ENCODE data around the gene CHRM2.

Gene CHRM2

GRCh38 chr7:137038706-137039105 lies 170.3 kb downstream of the CHRM2 start:
- TF ChIP-seq CTCF (IDR thresholded peaks at IDR 0.05; ENCODE audit: extremely low read depth, insufficient read depth, missing control alignments), result no peak
- in situ Hi-C loops (cut with MboI; ENCODE audit: low pct_unique_long_range_greater_than_20kb, low sequenced_read_pairs, unreplicated experiment), result no loop called here
- no peak for DNase-seq (ENCODE audit: low spot score)

GRCh38 chr7:137040745-137041144 lies 172.3 kb downstream of the CHRM2 start:
- in situ Hi-C loops (cut with MboI; ENCODE audit: low pct_unique_long_range_greater_than_20kb, low sequenced_read_pairs, unreplicated experiment), result no loop called here
- DNase-seq (ENCODE audit: low spot score), result no peak
- no peak for TF ChIP-seq CTCF (IDR thresholded peaks at IDR 0.05; ENCODE audit: extremely low read depth, insufficient read depth, missing control alignments)

- TF ChIP-seq CTCF (IDR thresholded peaks at IDR 0.05; ENCODE audit: extremely low read depth, insufficient read depth, missing control alignments), result no peak
- in situ Hi-C loops (cut with MboI; ENCODE audit: low pct_unique_long_range_greater_than_20kb, low sequenced_read_pairs, unreplicated experiment), result no loop called here
- DNase-seq (ENCODE audit: low spot score), result no peak
Measured at GRCh38 chr7:137045573-137045972, 177.1 kb downstream of the CHRM2 start.

- no peak for TF ChIP-seq CTCF (IDR thresholded peaks at IDR 0.05; ENCODE audit: extremely low read depth, insufficient read depth, missing control alignments)
- in situ Hi-C loops (cut with MboI; ENCODE audit: low pct_unique_long_range_greater_than_20kb, low sequenced_read_pairs, unreplicated experiment), result no loop called here
- no peak for DNase-seq (ENCODE audit: low spot score)
Measured at GRCh38 chr7:137069249-137069963, 201.0 kb downstream of the CHRM2 start.

Data from GM13977 (cell line).